Measurements from ENCODE around the gene RBMS3. TPM values are rescaled to one million over a fixed set of nuclear protein-coding genes. Genes with fewer than 3 reads are reported as not detected.
"Not testable (repeated sequence)": the region's sequence is repeated elsewhere in the genome, so short reads cannot be mapped to it uniquely, and the experiment has no call there.

Gene RBMS3
- total RNA-seq, 1 experiment from 2014 or later: 1.3 TPM

DNA sequence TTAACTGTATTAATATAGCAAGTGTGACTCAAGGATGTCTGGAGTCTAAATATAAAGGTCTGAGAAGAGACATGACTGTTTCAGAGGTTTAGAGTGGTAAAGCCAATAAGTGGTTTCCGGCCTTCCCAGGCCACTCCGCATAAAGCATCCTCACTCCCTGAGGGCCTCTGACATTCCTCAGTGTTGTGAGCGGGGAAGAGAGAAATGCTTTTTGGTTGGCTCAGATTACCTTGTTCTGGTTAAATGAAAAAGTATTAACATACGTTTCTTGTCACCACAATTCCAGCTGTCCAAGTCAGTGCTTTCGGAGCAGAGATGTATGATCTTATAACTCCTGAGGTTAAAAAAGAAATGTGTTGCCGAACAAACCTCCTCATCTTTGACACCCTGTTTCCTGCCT lies 103.8 kb downstream of the RBMS3 start:
- intact Hi-C loops (cut with micrococcal nuclease; ENCODE audit: unreplicated experiment): no loop called here
- CTCF ChIA-PET: no interaction called here
- H3K36me3 Mint-ChIP-seq (ENCODE audit: insufficient read depth, unreplicated experiment): no peaks in the 10 kb centered on the region
- H3K4me1 Mint-ChIP-seq (ENCODE audit: low read depth, unreplicated experiment): no peaks in the 10 kb centered on the region
- TF ChIP-seq, protein P1, sequence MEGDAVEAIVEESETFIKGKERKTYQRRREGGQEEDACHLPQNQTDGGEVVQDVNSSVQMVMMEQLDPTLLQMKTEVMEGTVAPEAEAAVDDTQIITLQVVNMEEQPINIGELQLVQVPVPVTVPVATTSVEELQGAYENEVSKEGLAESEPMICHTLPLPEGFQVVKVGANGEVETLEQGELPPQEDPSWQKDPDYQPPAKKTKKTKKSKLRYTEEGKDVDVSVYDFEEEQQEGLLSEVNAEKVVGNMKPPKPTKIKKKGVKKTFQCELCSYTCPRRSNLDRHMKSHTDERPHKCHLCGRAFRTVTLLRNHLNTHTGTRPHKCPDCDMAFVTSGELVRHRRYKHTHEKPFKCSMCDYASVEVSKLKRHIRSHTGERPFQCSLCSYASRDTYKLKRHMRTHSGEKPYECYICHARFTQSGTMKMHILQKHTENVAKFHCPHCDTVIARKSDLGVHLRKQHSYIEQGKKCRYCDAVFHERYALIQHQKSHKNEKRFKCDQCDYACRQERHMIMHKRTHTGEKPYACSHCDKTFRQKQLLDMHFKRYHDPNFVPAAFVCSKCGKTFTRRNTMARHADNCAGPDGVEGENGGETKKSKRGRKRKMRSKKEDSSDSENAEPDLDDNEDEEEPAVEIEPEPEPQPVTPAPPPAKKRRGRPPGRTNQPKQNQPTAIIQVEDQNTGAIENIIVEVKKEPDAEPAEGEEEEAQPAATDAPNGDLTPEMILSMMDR (IDR thresholded peaks at IDR 0.05; ENCODE audit: unreplicated experiment): no peak
- H3K27ac Mint-ChIP-seq (ENCODE audit: unreplicated experiment): no peak overlapping the region
- peaks cover 5% of the 10 kb centered on the region for H3K9me3 Mint-ChIP-seq (ENCODE audit: low read depth, unreplicated experiment)
- BruUV-seq (replicated peaks): no TSS peak
- H3K4me3 Mint-ChIP-seq (ENCODE audit: low read depth, unreplicated experiment): no peak overlapping the region
- no peak for DNase-seq
- no peaks in the 10 kb centered on the region for H3K27me3 Mint-ChIP-seq (ENCODE audit: unreplicated experiment)

DNA sequence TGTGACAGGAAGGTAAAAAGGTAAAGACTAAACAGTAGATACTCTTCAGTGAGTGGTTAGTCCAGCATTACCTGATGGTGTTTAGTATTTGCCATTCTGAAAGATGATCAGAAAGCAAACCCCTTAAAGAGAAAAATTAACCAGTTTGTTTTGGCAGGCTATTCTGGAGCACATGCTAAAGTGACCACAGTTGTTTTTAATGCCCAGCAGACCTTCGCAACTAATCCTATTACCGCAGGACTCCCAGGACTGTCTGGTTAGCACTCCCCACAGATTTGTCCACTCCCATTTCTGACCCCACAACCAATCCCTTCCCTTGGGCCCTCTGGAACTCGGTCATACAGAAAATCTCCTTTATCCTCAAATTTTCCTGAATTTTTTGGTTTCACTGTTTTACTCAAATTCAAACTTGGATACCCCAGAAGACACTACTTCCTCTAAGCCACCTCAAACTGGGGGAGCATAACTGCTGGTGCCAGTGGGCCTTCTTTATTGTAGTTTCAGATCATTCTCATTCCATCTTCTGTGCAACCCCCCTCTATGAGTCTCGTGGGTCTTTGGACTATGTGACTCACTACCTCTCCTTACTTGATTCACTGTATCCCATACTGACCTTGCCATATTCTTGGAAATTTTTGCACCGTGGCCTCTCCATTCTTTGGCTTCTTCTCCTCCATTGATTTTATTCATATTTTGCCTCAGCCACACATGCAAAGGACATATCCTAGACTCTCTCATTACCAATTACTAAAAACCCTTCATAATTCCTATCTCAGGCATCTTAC lies 104.4 kb downstream of the RBMS3 start:
- DNase-seq: no peak
- no peak overlapping the region for H3K4me3 Mint-ChIP-seq (ENCODE audit: low read depth, unreplicated experiment)
- BruUV-seq (replicated peaks): no TSS peak
- TF ChIP-seq, protein P1 (IDR thresholded peaks at IDR 0.05; ENCODE audit: unreplicated experiment): no peak
- peaks cover 5% of the 10 kb centered on the region for H3K9me3 Mint-ChIP-seq (ENCODE audit: low read depth, unreplicated experiment)
- H3K27ac Mint-ChIP-seq (ENCODE audit: unreplicated experiment): no peak overlapping the region
- CTCF ChIA-PET: no interaction called here
- H3K36me3 Mint-ChIP-seq (ENCODE audit: insufficient read depth, unreplicated experiment): no peaks in the 10 kb centered on the region
- no peaks in the 10 kb centered on the region for H3K4me1 Mint-ChIP-seq (ENCODE audit: low read depth, unreplicated experiment)
- intact Hi-C loops (cut with micrococcal nuclease; ENCODE audit: unreplicated experiment): no loop called here
- H3K27me3 Mint-ChIP-seq (ENCODE audit: unreplicated experiment): no peaks in the 10 kb centered on the region

DNA sequence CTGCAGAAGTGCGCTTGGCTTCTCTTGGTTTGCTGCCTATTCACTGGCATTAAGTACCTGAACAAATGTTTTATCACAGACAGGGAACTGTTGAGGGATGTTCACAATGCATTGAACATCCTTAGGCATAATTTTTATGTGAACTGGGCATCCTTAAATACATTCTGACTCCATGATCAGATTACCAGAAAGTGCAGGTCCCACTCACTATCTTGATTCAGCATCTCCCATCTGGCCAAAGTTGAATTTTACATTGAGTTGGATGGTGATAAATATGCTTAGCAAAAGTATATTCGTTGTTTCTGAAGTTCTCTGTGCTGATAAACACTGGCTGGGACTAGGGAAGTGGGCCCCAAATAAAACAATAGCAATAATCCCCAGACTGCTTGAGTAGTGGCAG lies 108.5 kb downstream of the RBMS3 start:
- CTCF ChIA-PET: no interaction called here
- no peak overlapping the region for H3K4me3 Mint-ChIP-seq (ENCODE audit: low read depth, unreplicated experiment)
- H3K36me3 Mint-ChIP-seq (ENCODE audit: insufficient read depth, unreplicated experiment): no peaks in the 10 kb centered on the region
- DNase-seq: no peak
- TF ChIP-seq, protein P1 (IDR thresholded peaks at IDR 0.05; ENCODE audit: unreplicated experiment): no peak
- H3K27ac Mint-ChIP-seq (ENCODE audit: unreplicated experiment): no peak overlapping the region
- peaks cover 5% of the 10 kb centered on the region for H3K9me3 Mint-ChIP-seq (ENCODE audit: low read depth, unreplicated experiment)
- no peaks in the 10 kb centered on the region for H3K27me3 Mint-ChIP-seq (ENCODE audit: unreplicated experiment)
- intact Hi-C loops (cut with micrococcal nuclease; ENCODE audit: unreplicated experiment): no loop called here
- H3K4me1 Mint-ChIP-seq (ENCODE audit: low read depth, unreplicated experiment): peaks cover 8% of the 10 kb centered on the region
- no TSS peak for BruUV-seq (replicated peaks)

GRCh38 chr3:29392625-29393388 lies 111.9 kb downstream of the RBMS3 start:
- TF ChIP-seq, protein P1 (IDR thresholded peaks at IDR 0.05; ENCODE audit: unreplicated experiment): no peak
- H3K9me3 Mint-ChIP-seq (ENCODE audit: low read depth, unreplicated experiment): no peaks in the 10 kb centered on the region
- no peaks in the 10 kb centered on the region for H3K36me3 Mint-ChIP-seq (ENCODE audit: insufficient read depth, unreplicated experiment)
- no TSS peak for BruUV-seq (replicated peaks)
- no peaks in the 10 kb centered on the region for H3K27me3 Mint-ChIP-seq (ENCODE audit: unreplicated experiment)
- intact Hi-C loops (cut with micrococcal nuclease; ENCODE audit: unreplicated experiment): no loop called here
- no peak overlapping the region for H3K27ac Mint-ChIP-seq (ENCODE audit: unreplicated experiment)
- H3K4me3 Mint-ChIP-seq (ENCODE audit: low read depth, unreplicated experiment): no peak overlapping the region
- peaks cover 8% of the 10 kb centered on the region for H3K4me1 Mint-ChIP-seq (ENCODE audit: low read depth, unreplicated experiment)
- CTCF ChIA-PET: no interaction called here
- DNase-seq: no peak

- intact Hi-C loops (cut with micrococcal nuclease; ENCODE audit: unreplicated experiment); H3K27ac Mint-ChIP-seq (ENCODE audit: unreplicated experiment); DNase-seq; H3K27me3 Mint-ChIP-seq (ENCODE audit: unreplicated experiment); CTCF ChIA-PET; H3K4me1 Mint-ChIP-seq (ENCODE audit: low read depth, unreplicated experiment); BruUV-seq (replicated peaks); H3K4me3 Mint-ChIP-seq (ENCODE audit: low read depth, unreplicated experiment); H3K9me3 Mint-ChIP-seq (ENCODE audit: low read depth, unreplicated experiment); H3K36me3 Mint-ChIP-seq (ENCODE audit: insufficient read depth, unreplicated experiment): not testable (repeated sequence)
These were observed 113.1 kb downstream of the RBMS3 start for GRCh38 chr3:29393946-29394345.
